ENCODE data around the gene SLC25A6. TPM values are rescaled to one million over a fixed set of nuclear protein-coding genes. Genes with fewer than 3 reads are reported as not detected.
"Not testable (repeated sequence)": the region's sequence is repeated elsewhere in the genome, so short reads cannot be mapped to it uniquely, and the experiment has no call there.

Gene SLC25A6
- polyA plus RNA-seq, 1 donor (not counting 4 experiments of a cell fraction or from before 2014, with no cell fraction given): 179 TPM

- H3K79me2 ChIP-seq (ENCODE audit: control insufficient read depth, insufficient read depth, low read length): no peaks in the 10 kb centered on the region
- dilution Hi-C loops (cut with MboI; ENCODE audit: extremely low pct_ligation_motif_present, low sequenced_read_pairs): no loop called here
- H3K9ac ChIP-seq (ENCODE audit: control insufficient read depth, extremely low read depth, insufficient read depth, low read length): no peak overlapping the region
- no peak for FAIRE-seq
- no peaks in the 10 kb centered on the region for H3K27me3 ChIP-seq (ENCODE audit: control insufficient read depth, extremely low read depth, insufficient read depth, low read length)
- no peak overlapping the region for H2AFZ ChIP-seq (ENCODE audit: control insufficient read depth, low read length)
- H3K9me3 ChIP-seq (ENCODE audit: control insufficient read depth, low read depth, low read length): no peaks in the 10 kb centered on the region
- no peaks in the 10 kb centered on the region for H3K4me1 ChIP-seq (ENCODE audit: control insufficient read depth, extremely low read depth, insufficient read depth, low read length)
- H3K36me3 ChIP-seq (ENCODE audit: control insufficient read depth in 2 of 2, extremely low read depth in 1 of 2, insufficient read depth in 2 of 2, low read length in 2 of 2): no peaks in the 10 kb centered on the region
- TF ChIP-seq EZH2 (IDR thresholded peaks at IDR 0.05; ENCODE audit: low read length): no peak
- TF ChIP-seq CTCF (optimal IDR thresholded peaks at IDR 0.05 in 1 of 3, IDR thresholded peaks at IDR 0.05 in 1 of 3, conservative IDR thresholded peaks at IDR 0.05 in 1 of 3; ENCODE audit: extremely low read depth in 1 of 3, insufficient read depth in 2 of 3, low read length in 3 of 3): no peak
- H3K4me3 ChIP-seq (ENCODE audit: control insufficient read depth in 2 of 3, extremely low read depth in 1 of 3, insufficient read depth in 2 of 3, low read depth in 1 of 3, low read length in 3 of 3): no peak overlapping the region
- no peak for DNase-seq (ENCODE audit: low read depth, low spot score)
- no peak overlapping the region for H3K4me2 ChIP-seq (ENCODE audit: control insufficient read depth, extremely low read depth, insufficient read depth, low read depth, low read length)
- H3K9me1 ChIP-seq (ENCODE audit: control insufficient read depth, extremely low read depth, insufficient read depth, low read length): no peaks in the 10 kb centered on the region
- H4K20me1 ChIP-seq (ENCODE audit: control insufficient read depth, extremely low read depth, insufficient read depth, low read length): no peaks in the 10 kb centered on the region
- no peak overlapping the region for H3K27ac ChIP-seq (ENCODE audit: control insufficient read depth, insufficient read depth, low read length)
Measured at GRCh38 chrX:1368385-1368698, 23.6 kb downstream of the SLC25A6 start.

- H2AFZ ChIP-seq (ENCODE audit: control insufficient read depth, low read length); H4K20me1 ChIP-seq (ENCODE audit: control insufficient read depth, extremely low read depth, insufficient read depth, low read length); H3K4me2 ChIP-seq (ENCODE audit: control insufficient read depth, extremely low read depth, insufficient read depth, low read depth, low read length); H3K27me3 ChIP-seq (ENCODE audit: control insufficient read depth, extremely low read depth, insufficient read depth, low read length); H3K9me3 ChIP-seq (ENCODE audit: control insufficient read depth, low read depth, low read length); DNase-seq (ENCODE audit: low read depth, low spot score); H3K9ac ChIP-seq (ENCODE audit: control insufficient read depth, extremely low read depth, insufficient read depth, low read length); FAIRE-seq; H3K27ac ChIP-seq (ENCODE audit: control insufficient read depth, insufficient read depth, low read length); dilution Hi-C loops (cut with MboI; ENCODE audit: extremely low pct_ligation_motif_present, low sequenced_read_pairs); H3K36me3 ChIP-seq (ENCODE audit: control insufficient read depth in 2 of 2, extremely low read depth in 1 of 2, insufficient read depth in 2 of 2, low read length in 2 of 2); H3K4me3 ChIP-seq (ENCODE audit: control insufficient read depth in 2 of 3, extremely low read depth in 1 of 3, insufficient read depth in 2 of 3, low read depth in 1 of 3, low read length in 3 of 3); H3K9me1 ChIP-seq (ENCODE audit: control insufficient read depth, extremely low read depth, insufficient read depth, low read length); H3K79me2 ChIP-seq (ENCODE audit: control insufficient read depth, insufficient read depth, low read length); H3K4me1 ChIP-seq (ENCODE audit: control insufficient read depth, extremely low read depth, insufficient read depth, low read length): not testable (repeated sequence)
Measured at GRCh38 chrX:1366363-1366762, 25.6 kb downstream of the SLC25A6 start.

DNA sequence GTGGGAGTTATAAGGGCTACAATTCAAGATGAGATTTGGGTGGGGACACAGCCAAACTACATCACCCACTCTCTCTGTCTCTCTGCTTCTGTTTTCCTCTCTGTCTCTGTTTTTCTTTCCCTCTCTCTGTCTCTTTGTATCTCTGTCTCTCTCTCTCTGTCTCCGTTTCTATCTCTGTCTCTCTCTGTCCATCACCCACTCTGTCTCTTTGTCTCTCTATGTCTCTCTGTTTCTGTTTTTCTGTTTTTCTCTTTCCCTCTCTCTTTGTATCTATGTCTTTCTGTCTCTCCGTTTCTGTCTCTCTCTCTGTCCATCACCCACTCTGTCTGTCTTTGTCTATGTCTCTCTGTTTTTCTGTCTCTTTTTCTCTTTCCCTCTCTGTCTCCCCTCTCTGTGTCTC is 30.0 kb downstream of the SLC25A6 start:
- DNase-seq (ENCODE audit: low read depth, low spot score): no peak
- Histone ChIP-seq H2AFZ (ENCODE audit: control insufficient read depth, low read length) (no peak overlapping the region), H3K9me1 (ENCODE audit: control insufficient read depth, extremely low read depth, insufficient read depth, low read length) (no peaks in the 10 kb centered on the region), H3K27me3 (ENCODE audit: control insufficient read depth, extremely low read depth, insufficient read depth, low read length) (no peaks in the 10 kb centered on the region), H3K4me1 (ENCODE audit: control insufficient read depth, extremely low read depth, insufficient read depth, low read length) (no peaks in the 10 kb centered on the region), H3K36me3 (ENCODE audit: control insufficient read depth in 2 of 2, extremely low read depth in 1 of 2, insufficient read depth in 2 of 2, low read length in 2 of 2) (no peaks in the 10 kb centered on the region), H3K9me3 (ENCODE audit: control insufficient read depth, low read depth, low read length) (no peaks in the 10 kb centered on the region), H4K20me1 (ENCODE audit: control insufficient read depth, extremely low read depth, insufficient read depth, low read length) (no peaks in the 10 kb centered on the region), H3K9ac (ENCODE audit: control insufficient read depth, extremely low read depth, insufficient read depth, low read length) (no peak overlapping the region), H3K79me2 (ENCODE audit: control insufficient read depth, insufficient read depth, low read length) (no peaks in the 10 kb centered on the region), H3K27ac (ENCODE audit: control insufficient read depth, insufficient read depth, low read length) (no peak overlapping the region), H3K4me2 (ENCODE audit: control insufficient read depth, extremely low read depth, insufficient read depth, low read depth, low read length) (no peak overlapping the region), H3K4me3 (ENCODE audit: control insufficient read depth in 2 of 3, extremely low read depth in 1 of 3, insufficient read depth in 2 of 3, low read depth in 1 of 3, low read length in 3 of 3) (no peak overlapping the region)
- TF ChIP-seq EZH2 (IDR thresholded peaks at IDR 0.05; ENCODE audit: low read length) (no peak), CTCF (optimal IDR thresholded peaks at IDR 0.05 in 1 of 3, IDR thresholded peaks at IDR 0.05 in 1 of 3, conservative IDR thresholded peaks at IDR 0.05 in 1 of 3; ENCODE audit: extremely low read depth in 1 of 3, insufficient read depth in 2 of 3, low read length in 3 of 3) (no peak)
- no peak for FAIRE-seq
- dilution Hi-C loops (cut with MboI; ENCODE audit: extremely low pct_ligation_motif_present, low sequenced_read_pairs): no loop called here

Measured in keratinocyte (primary cell).